B cell (primary cell): Measurements from ENCODE around the gene LINC00305. TPM values are rescaled to one million over a fixed set of nuclear protein-coding genes. Genes with fewer than 3 reads are reported as not detected.

ENCODE experiments used
- ATAC-seq: fragments of 200-7000 bp; cut with Tn5 transposase; one replicate; pipeline ENCODE4 v1.10.0; 2021; ENCODE audit warnings: low read depth, mild to moderate bottlenecking, moderate number of reproducible peaks, moderate library complexity
- CTCF ChIA-PET: fragments of 350-600 bp; sonication (Branson Sonifier 250); formaldehyde crosslinking; loops from one replicate; lab custom pipeline; 2021; ENCODE audit warnings: antibody characterized with exemption, inconsistent platforms; lab: Charles Lee
- POLR2A ChIA-PET: fragments of 350-600 bp; sonication (Branson Sonifier 250); formaldehyde crosslinking; loops from one replicate; lab custom pipeline; 2021; ENCODE audit warnings: antibody characterized with exemption; lab: Charles Lee
- DNase-seq: peaks from one replicate; pipeline ENCODE4 v3.0.0; 2013
- H2AFZ ChIP-seq: 2 replicates; pipeline ENCODE4 v1.6.1; 2012; ENCODE audit warnings: mild to moderate bottlenecking, low read depth, low read length; ENCODE audit not compliant: insufficient read depth, poor library complexity, severe bottlenecking
- H3K27ac ChIP-seq, 2 donors: 1 replicate in 1 of 2; 2 replicates in 1 of 2; pipeline ENCODE4 v1.5.1; 2012 to 2013; ENCODE audit warnings: low read length in 2 of 2, mild to moderate bottlenecking in 2 of 2, moderate library complexity in 1 of 2
- H3K27me3 ChIP-seq, 4 experiments: fragments of 200-600 bp in 1 of 4; sonication (generic) in 1 of 4; replicated peaks in 1 of 4; 1 replicate in 2 of 4; 2 replicates in 2 of 4; pipeline versions ENCODE4 v1.6.1 to v1.7.0; 2013 to 2016; ENCODE audit warnings: low read length in 3 of 4, mild to moderate bottlenecking in 2 of 4, mixed read lengths in 1 of 4, moderate library complexity in 1 of 4; ENCODE audit not compliant: insufficient read depth in 4 of 4, control insufficient read depth in 3 of 4; ENCODE audit errors: control extremely low read depth in 1 of 4
- H3K36me3 ChIP-seq, 2 experiments: replicated peaks in 1 of 2; 1 replicate in 1 of 2; 2 replicates in 1 of 2; pipeline versions ENCODE4 v1.6.1 to v1.7.1; 2013; ENCODE audit warnings: low read length in 1 of 2; ENCODE audit not compliant: insufficient read depth in 2 of 2, control insufficient read depth in 1 of 2; ENCODE audit errors: control extremely low read depth in 1 of 2, extremely low read depth in 1 of 2
- H3K4me1 ChIP-seq, 2 donors: fragments of 200-600 bp in 1 of 2; sonication (generic) in 1 of 2; 1 replicate in 1 of 2; 2 replicates in 1 of 2; pipeline versions ENCODE4 v1.5.1 to v1.6.1; 2013 to 2017; ENCODE audit warnings: low read length in 2 of 2; ENCODE audit not compliant: control insufficient read depth in 2 of 2, insufficient read depth in 2 of 2
- H3K4me2 ChIP-seq: replicated peaks from 2 replicates; pipeline ENCODE3; 2012; ENCODE audit warnings: mild to moderate bottlenecking, low read depth, low read length; ENCODE audit not compliant: poor library complexity, severe bottlenecking
- H3K4me3 ChIP-seq, 5 experiments: fragments of 200-600 bp in 1 of 5; sonication (generic) in 1 of 5; 1 replicate in 3 of 5; 2 replicates in 2 of 5; pipeline versions ENCODE4 v1.5.1 to v1.7.0; 2011 to 2016; ENCODE audit warnings: low read length in 4 of 5, mild to moderate bottlenecking in 4 of 5, low read depth in 2 of 5, control low read depth in 1 of 5, moderate library complexity in 1 of 5; ENCODE audit not compliant: insufficient read depth in 1 of 5; ENCODE audit errors: control extremely low read depth in 1 of 5, extremely low read depth in 1 of 5
- H3K79me2 ChIP-seq: fragments of 200-600 bp; sonication (generic); one replicate; pipeline ENCODE4 v1.6.0; 2016; ENCODE audit warnings: low read length; ENCODE audit not compliant: control insufficient read depth, insufficient read depth
- H3K9ac ChIP-seq: fragments of 200-600 bp; sonication (generic); 2 replicates; pipeline ENCODE4 v1.6.1; 2017; ENCODE audit warnings: mild to moderate bottlenecking, low read length, moderate library complexity
- H3K9me3 ChIP-seq, 3 donors: one replicate each; pipeline versions ENCODE4 v1.6.1 to v1.7.1; 2013; ENCODE audit warnings: low read length in 2 of 3; ENCODE audit not compliant: control insufficient read depth in 2 of 3, insufficient read depth in 1 of 3; ENCODE audit errors: control extremely low read depth in 1 of 3
- H4K20me1 ChIP-seq: 2 replicates; pipeline ENCODE4 v1.6.0; 2012; ENCODE audit warnings: mild to moderate bottlenecking, low read length; ENCODE audit not compliant: insufficient read depth, control insufficient read depth, poor library complexity, severe bottlenecking
- H3K27ac Mint-ChIP-seq: one replicate; pipeline ENCODE4 v1.8.0; 2021; ENCODE audit warnings: mixed read lengths
- H3K27me3 Mint-ChIP-seq: one replicate; pipeline ENCODE4 v1.8.0; 2021; ENCODE audit warnings: mixed read lengths
- H3K4me1 Mint-ChIP-seq: one replicate; pipeline ENCODE4 v1.8.0; 2021; ENCODE audit warnings: mixed read lengths
- H3K4me3 Mint-ChIP-seq: one replicate; pipeline ENCODE4 v1.8.0; 2021; ENCODE audit warnings: mixed read lengths
- H3K9me3 Mint-ChIP-seq: one replicate; pipeline ENCODE4 v1.8.0; 2022; ENCODE audit warnings: mixed read lengths; ENCODE audit not compliant: insufficient read depth
- EZH2 ChIP-seq: IDR thresholded peaks from 2 replicates; pipeline ENCODE4 v1.6.1; 2012; ENCODE audit warnings: borderline replicate concordance, low read depth, mild to moderate bottlenecking, moderate library complexity, low read length; ENCODE audit not compliant: insufficient read depth, poor library complexity, severe bottlenecking
- WGBS: methylation state at CpG from one replicate; pipeline ENCODE4 v1.1.5; 2013; ENCODE audit warnings: missing lambda C conversion rate; ENCODE audit not compliant: insufficient coverage; 5-methylcytosine and 5-hydroxymethylcytosine counted together
- intact Hi-C: fragments of 100-400 bp; cut with micrococcal nuclease; formaldehyde crosslinking; loops from one replicate; pipeline ENCODE4 v1.10.0; 2022
- polyA plus RNA-seq: library from polyadenylated mRNA; depleted of rRNA; stranded (reverse); fragments of >200 nt; gene quantifications from 2 replicates; pipeline ENCODE4 v1.2.3, GENCODE V29; 2012
- total RNA-seq, 2 donors: library from RNA; stranded (reverse); fragments of 120-200 nt in 1 of 2; gene quantifications; 1 replicate in 1 of 2; 2 replicates in 1 of 2; pipeline versions ENCODE4 v1.2.3 to v1.2.4, GENCODE V29; 2013 to 2022
- TF ChIP-seq, protein P1 (sequence below): fragments of 200-600 bp; IDR thresholded peaks from one replicate; pipeline ENCODE4 v1.8.0; 2022; ENCODE audit warnings: antibody characterized with exemption, mild to moderate bottlenecking

LINC00305 gene
- total and polyA plus RNA-seq, 2 donors (not counting 1 experiment from before 2014, with no cell fraction given) = not detected

DNA sequence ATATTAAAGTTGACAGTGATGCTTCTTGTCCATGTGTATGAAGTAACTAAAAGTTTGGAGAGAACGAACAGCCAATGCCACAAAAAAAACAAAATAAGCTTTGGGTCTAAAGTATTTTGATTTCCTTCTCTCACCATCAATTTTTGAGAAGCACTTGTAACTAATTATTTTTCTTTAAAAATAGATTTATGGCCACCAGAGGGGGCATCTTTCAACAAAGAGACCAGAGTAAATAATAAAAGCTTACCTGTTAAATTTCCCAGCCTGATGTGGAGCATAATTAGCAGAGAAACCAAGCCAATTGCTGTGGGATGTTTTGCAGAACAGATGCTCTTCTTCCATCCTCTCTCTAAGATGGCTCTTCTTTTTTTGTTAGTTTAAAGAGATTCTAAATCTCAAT, 29.0 kb downstream of the LINC00305 start:
- H3K4me1 ChIP-seq = no peaks in the 10 kb centered on the region
- no peak overlapping the region for H3K9ac ChIP-seq
- H2AFZ ChIP-seq = no peak overlapping the region
- ATAC-seq (no peak), DNase-seq (peak; percentile 6)
- no peak overlapping the region for H3K4me2 ChIP-seq
- no peaks in the 10 kb centered on the region for H3K79me2 ChIP-seq
- Mint-ChIP-seq H3K4me1 (no peaks in the 10 kb centered on the region), H3K9me3 (no peaks in the 10 kb centered on the region), H3K4me3 (no peak overlapping the region), H3K27ac (no peak overlapping the region), H3K27me3 (no peaks in the 10 kb centered on the region)
- H4K20me1 ChIP-seq = no peaks in the 10 kb centered on the region
- no CpG with 5 or more reads among the region's 1 CpG for WGBS
- ChIA-PET POLR2A (no interaction called here), CTCF (interaction anchor here (0.8 to 1.2 kb wide), 2 partner anchors 11 to 290 kb away, joined by 3 read pairs; no protein-coding TSS in a partner anchor)
- no peak overlapping the region for H3K27ac ChIP-seq
- no peaks in the 10 kb centered on the region for H3K36me3 ChIP-seq
- no peaks in the 10 kb centered on the region for H3K27me3 ChIP-seq
- no peaks in the 10 kb centered on the region for H3K9me3 ChIP-seq
- intact Hi-C loops = no loop called here
- no peak for TF ChIP-seq EZH2
- TF ChIP-seq, protein P1, sequence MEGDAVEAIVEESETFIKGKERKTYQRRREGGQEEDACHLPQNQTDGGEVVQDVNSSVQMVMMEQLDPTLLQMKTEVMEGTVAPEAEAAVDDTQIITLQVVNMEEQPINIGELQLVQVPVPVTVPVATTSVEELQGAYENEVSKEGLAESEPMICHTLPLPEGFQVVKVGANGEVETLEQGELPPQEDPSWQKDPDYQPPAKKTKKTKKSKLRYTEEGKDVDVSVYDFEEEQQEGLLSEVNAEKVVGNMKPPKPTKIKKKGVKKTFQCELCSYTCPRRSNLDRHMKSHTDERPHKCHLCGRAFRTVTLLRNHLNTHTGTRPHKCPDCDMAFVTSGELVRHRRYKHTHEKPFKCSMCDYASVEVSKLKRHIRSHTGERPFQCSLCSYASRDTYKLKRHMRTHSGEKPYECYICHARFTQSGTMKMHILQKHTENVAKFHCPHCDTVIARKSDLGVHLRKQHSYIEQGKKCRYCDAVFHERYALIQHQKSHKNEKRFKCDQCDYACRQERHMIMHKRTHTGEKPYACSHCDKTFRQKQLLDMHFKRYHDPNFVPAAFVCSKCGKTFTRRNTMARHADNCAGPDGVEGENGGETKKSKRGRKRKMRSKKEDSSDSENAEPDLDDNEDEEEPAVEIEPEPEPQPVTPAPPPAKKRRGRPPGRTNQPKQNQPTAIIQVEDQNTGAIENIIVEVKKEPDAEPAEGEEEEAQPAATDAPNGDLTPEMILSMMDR = peak; percentile 49
- H3K4me3 ChIP-seq = no peak overlapping the region

DNA sequence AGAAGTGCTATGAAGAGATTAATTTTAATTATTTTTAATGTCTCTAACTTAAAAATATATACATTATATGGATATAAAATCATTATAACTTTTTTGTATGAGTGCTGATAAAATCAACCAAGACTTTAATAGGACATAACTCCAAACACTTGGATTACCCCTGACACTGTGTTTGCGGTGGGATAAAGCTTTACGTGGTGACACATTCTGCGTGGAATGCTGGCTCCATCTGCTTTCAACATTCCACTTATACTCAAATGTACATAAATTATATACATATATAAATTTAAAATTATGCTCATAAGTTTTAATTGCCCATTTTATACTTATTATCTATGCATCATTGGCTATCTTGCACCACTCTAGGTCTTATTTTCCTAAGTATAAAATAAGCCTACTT, 30.5 kb downstream of the LINC00305 start:
- ChIA-PET CTCF (no interaction called here), POLR2A (no interaction called here)
- H3K4me1 ChIP-seq = no peaks in the 10 kb centered on the region
- intact Hi-C loops = no loop called here
- Mint-ChIP-seq H3K4me3 (no peak overlapping the region), H3K27me3 (no peaks in the 10 kb centered on the region), H3K27ac (no peak overlapping the region), H3K4me1 (no peaks in the 10 kb centered on the region), H3K9me3 (no peaks in the 10 kb centered on the region)
- H3K27ac ChIP-seq = no peak overlapping the region
- no peak overlapping the region for H2AFZ ChIP-seq
- H3K4me3 ChIP-seq = no peak overlapping the region
- H3K4me2 ChIP-seq = no peak overlapping the region
- no peaks in the 10 kb centered on the region for H3K36me3 ChIP-seq
- ATAC-seq (no peak), DNase-seq (no peak)
- TF ChIP-seq, protein P1 = no peak
- no peak for TF ChIP-seq EZH2
- H3K79me2 ChIP-seq = no peaks in the 10 kb centered on the region
- no peaks in the 10 kb centered on the region for H3K27me3 ChIP-seq
- H4K20me1 ChIP-seq = no peaks in the 10 kb centered on the region
- H3K9ac ChIP-seq = no peak overlapping the region
- H3K9me3 ChIP-seq = no peaks in the 10 kb centered on the region
- no CpG with 5 or more reads among the region's 3 CpGs for WGBS
